ENCODE results near the gene PRAMEF12. TPM values are rescaled to one million over a fixed set of nuclear protein-coding genes. Genes with fewer than 3 reads are reported as not detected.

The PRAMEF12 gene
- polyA plus RNA-seq (2012; rRNA removed) = not detected in 2 replicates
- polyA plus RNA-seq (2012; cell fraction: cytosol; rRNA removed) = not detected in 2 replicates
- polyA plus RNA-seq (2012; cell fraction: nucleus; rRNA removed) = 0.04 TPM in 1 of 2 replicates, not detected in the other

DNA sequence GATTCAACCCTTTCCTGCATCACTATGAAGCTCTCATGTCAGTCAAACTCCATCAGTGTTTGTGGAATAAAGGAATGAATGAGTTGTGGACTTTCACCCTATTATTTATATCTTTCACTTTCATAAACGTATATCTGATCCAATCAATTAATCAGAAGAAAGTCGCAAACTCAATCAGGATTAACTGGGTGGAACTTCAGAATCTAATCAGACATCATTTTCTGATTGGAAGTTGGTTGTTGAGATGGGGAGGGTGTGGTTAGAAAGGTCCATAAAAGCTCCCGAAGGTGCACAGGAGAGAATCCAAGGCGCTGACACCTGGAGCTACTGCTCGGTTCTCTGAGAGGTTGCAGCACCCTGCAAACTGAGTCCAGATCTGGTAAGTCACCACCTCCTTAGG, at the start of gene PRAMEF12:
TSS of gene PRAMEF12 (plus strand) at position 301 of the 400 bp plus-strand sequence. CDS start 1,130 bp downstream, outside the sequence.
- no peak for DNase-seq
- Histone ChIP-seq H2AFZ (ENCODE audit: low read depth) (no peak within 1 kb of the TSS), H3K9me3 (no peaks in the 10 kb centered on the region), H3F3A (replicated peaks; ENCODE audit: insufficient read depth) (no peaks in the 10 kb centered on the region), H3K27me3 (ENCODE audit: insufficient read depth) (peaks cover 7% of the 10 kb centered on the region; the same call in 1 of the 2 replicates), H3K27ac (ENCODE audit: low read depth in 2 of 2, low read length in 1 of 2) (no peak within 1 kb of the TSS), H3K9me2 (no peaks in the 10 kb centered on the region), H3K79me2 (ENCODE audit: insufficient read depth) (no peaks in the 10 kb centered on the region), H3K36me3 (replicated peaks in 1 of 2; ENCODE audit: control insufficient read depth in 1 of 2, insufficient read depth in 2 of 2, low read length in 1 of 2) (no peaks in the 10 kb centered on the region), H3K4me2 (no peak within 1 kb of the TSS), H3K4me3 (ENCODE audit: low read depth in 2 of 2, low read length in 1 of 2) (no peak within 1 kb of the TSS), H3K4me1 (ENCODE audit: control insufficient read depth in 1 of 2, insufficient read depth in 2 of 2, low read depth in 1 of 2, low read length in 1 of 2) (no peaks in the 10 kb centered on the region), H3K9ac (no peak within 1 kb of the TSS), H4K20me1 (ENCODE audit: insufficient read depth) (no peaks in the 10 kb centered on the region)
- ChIA-PET POLR2A (no interaction called here), CTCF (no interaction called here)
- 2% methylated on average over 5 of the region's 5 CpGs for WGBS (ENCODE audit: low lambda C conversion rate)
- TF ChIP-seq EP300 (IDR thresholded peaks at IDR 0.05; ENCODE audit: borderline replicate concordance in 1 of 2, low read depth in 1 of 2, low read length in 1 of 2) (no peak), CHD2 (IDR thresholded peaks at IDR 0.05; ENCODE audit: low read length, partially characterized antibody) (no peak), YY1 (IDR thresholded peaks at IDR 0.05; ENCODE audit: low read depth) (no peak), MEF2A (IDR thresholded peaks at IDR 0.05; ENCODE audit: borderline replicate concordance, low read depth) (no peak), NFIC (IDR thresholded peaks at IDR 0.05; ENCODE audit: borderline replicate concordance) (no peak), TEAD4 (IDR thresholded peaks at IDR 0.05; ENCODE audit: borderline replicate concordance, insufficient read depth) (no peak), FOXM1 (IDR thresholded peaks at IDR 0.05; ENCODE audit: low read depth) (no peak), SIN3A (IDR thresholded peaks at IDR 0.05; ENCODE audit: borderline replicate concordance, low read depth, low read length) (no peak), FOSL2 (IDR thresholded peaks at IDR 0.05; ENCODE audit: borderline replicate concordance, low read depth) (no peak), SMC3 (IDR thresholded peaks at IDR 0.05; ENCODE audit: low read depth, low read length) (no peak), FOXJ3 (CRISPR knock-in tag; IDR thresholded peaks at IDR 0.05) (no peak), TCF12 (IDR thresholded peaks at IDR 0.05) (no peak), TAF1 (IDR thresholded peaks at IDR 0.05; ENCODE audit: borderline replicate concordance, low read depth, low read length) (no peak)
- TF ChIP-seq, protein P1, sequence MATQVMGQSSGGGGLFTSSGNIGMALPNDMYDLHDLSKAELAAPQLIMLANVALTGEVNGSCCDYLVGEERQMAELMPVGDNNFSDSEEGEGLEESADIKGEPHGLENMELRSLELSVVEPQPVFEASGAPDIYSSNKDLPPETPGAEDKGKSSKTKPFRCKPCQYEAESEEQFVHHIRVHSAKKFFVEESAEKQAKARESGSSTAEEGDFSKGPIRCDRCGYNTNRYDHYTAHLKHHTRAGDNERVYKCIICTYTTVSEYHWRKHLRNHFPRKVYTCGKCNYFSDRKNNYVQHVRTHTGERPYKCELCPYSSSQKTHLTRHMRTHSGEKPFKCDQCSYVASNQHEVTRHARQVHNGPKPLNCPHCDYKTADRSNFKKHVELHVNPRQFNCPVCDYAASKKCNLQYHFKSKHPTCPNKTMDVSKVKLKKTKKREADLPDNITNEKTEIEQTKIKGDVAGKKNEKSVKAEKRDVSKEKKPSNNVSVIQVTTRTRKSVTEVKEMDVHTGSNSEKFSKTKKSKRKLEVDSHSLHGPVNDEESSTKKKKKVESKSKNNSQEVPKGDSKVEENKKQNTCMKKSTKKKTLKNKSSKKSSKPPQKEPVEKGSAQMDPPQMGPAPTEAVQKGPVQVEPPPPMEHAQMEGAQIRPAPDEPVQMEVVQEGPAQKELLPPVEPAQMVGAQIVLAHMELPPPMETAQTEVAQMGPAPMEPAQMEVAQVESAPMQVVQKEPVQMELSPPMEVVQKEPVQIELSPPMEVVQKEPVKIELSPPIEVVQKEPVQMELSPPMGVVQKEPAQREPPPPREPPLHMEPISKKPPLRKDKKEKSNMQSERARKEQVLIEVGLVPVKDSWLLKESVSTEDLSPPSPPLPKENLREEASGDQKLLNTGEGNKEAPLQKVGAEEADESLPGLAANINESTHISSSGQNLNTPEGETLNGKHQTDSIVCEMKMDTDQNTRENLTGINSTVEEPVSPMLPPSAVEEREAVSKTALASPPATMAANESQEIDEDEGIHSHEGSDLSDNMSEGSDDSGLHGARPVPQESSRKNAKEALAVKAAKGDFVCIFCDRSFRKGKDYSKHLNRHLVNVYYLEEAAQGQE (IDR thresholded peaks at IDR 0.05; ENCODE audit: low read depth, low read length) = no peak
- TF ChIP-seq, protein P2, sequence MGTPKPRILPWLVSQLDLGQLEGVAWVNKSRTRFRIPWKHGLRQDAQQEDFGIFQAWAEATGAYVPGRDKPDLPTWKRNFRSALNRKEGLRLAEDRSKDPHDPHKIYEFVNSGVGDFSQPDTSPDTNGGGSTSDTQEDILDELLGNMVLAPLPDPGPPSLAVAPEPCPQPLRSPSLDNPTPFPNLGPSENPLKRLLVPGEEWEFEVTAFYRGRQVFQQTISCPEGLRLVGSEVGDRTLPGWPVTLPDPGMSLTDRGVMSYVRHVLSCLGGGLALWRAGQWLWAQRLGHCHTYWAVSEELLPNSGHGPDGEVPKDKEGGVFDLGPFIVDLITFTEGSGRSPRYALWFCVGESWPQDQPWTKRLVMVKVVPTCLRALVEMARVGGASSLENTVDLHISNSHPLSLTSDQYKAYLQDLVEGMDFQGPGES (IDR thresholded peaks at IDR 0.05; ENCODE audit: low read depth, low read length) = no peak
- TF ChIP-seq, protein P3, sequence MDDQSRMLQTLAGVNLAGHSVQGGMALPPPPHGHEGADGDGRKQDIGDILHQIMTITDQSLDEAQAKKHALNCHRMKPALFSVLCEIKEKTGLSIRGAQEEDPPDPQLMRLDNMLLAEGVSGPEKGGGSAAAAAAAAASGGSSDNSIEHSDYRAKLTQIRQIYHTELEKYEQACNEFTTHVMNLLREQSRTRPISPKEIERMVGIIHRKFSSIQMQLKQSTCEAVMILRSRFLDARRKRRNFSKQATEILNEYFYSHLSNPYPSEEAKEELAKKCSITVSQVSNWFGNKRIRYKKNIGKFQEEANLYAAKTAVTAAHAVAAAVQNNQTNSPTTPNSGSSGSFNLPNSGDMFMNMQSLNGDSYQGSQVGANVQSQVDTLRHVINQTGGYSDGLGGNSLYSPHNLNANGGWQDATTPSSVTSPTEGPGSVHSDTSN (IDR thresholded peaks at IDR 0.05) = no peak
- TF ChIP-seq, protein P4, sequence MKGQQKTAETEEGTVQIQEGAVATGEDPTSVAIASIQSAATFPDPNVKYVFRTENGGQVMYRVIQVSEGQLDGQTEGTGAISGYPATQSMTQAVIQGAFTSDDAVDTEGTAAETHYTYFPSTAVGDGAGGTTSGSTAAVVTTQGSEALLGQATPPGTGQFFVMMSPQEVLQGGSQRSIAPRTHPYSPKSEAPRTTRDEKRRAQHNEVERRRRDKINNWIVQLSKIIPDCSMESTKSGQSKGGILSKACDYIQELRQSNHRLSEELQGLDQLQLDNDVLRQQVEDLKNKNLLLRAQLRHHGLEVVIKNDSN (IDR thresholded peaks at IDR 0.05; ENCODE audit: borderline replicate concordance, low read depth) = no peak

Measured in SK-N-SH (cell line).